ENCODE data around the gene SPAG5.
"Not testable (repeated sequence)": the region's sequence is repeated elsewhere in the genome, so short reads cannot be mapped to it uniquely, and the experiment has no call there.

Gene SPAG5

DNA sequence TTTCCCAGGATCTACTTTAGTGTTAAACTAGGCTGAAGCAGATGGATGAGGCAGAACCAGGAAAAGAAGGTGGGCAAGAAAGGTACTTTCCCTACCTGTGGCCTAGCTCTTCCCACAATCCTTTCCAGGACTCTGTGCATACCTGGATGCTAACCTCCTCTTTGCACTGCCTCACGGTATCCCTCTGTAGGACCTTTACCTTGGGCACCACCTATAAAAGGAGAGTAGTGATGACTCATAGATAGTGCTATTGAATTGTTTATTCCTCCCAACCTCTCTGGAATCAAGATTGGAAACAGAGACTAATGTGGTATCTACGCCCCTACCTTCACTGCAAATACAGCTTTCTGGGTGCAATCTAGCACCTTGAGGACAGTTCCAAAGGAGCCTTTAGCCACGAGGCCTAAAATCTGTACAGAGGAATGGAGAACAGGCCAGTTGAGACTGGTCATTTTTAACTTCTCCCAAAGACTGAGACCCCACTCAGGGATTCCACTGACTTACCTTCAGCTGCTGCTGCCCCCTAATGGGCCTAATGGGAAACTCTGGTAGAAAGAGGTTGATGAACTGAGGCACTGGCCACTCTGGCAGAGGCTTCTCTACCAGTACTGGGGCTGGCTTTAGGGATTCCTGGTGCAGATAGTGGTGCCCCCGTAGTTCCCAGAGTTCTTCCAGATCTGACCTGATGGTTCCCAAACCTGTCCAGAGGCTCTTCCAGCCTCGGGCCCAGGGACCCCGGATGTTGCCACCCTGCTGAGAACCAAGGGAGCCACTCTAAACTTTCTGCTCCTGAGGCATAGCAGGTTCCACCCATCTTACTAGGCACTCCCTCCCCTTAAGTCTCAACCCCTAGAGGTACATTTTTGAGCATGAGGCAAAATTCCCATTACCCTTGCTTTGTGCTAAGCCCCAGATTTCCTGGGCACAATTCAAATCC is 14.4 kb upstream of the SPAG5 start:
- no peak for DNase-seq (ENCODE audit: low spot score)
- FAIRE-seq: no peak

DNA sequence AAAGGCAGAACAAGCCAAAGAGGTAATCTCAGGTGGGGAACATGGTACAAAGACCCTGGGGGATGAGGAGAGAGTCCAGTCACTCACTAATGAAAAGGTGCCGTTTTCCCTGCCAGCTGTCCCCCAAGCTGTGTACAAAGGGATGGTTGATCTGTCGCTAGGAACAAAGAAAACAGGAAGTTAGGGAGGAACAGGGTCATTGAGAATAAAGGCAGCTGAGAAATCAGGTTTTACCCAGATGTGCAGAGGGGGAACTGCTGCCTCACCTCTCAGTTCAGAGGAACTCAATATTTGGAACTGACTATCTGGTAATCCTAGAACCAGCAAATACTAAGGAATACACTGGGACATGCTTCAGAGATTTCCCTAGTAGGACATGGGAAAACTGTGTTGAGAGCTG is 13.7 kb upstream of the SPAG5 start:
- FAIRE-seq (no peak), DNase-seq (ENCODE audit: low spot score) (no peak)

- DNase-seq (ENCODE audit: low spot score) (no peak), FAIRE-seq (no peak)
These were observed 11.6 kb upstream of the SPAG5 start for GRCh38 chr17:28610376-28610775.

DNA sequence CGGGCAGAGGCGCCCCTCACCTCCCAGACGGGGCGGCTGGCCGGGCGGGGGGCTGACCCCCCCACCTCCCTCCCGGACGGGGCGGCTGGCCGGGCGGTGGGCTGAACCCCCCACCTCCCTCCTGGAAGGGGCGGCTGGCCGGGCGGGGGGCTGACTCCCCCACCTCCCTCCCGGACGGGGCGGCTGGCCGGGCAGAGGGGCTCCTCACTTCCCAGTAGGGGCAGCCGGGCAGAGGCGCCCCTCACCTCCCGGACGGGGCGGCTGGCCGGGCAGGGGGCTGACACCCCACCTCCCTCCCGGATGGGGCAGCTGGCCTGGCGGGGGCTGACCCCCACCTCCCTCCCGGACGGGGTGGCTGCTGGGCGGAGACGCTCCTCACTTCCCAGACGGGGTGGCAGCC is 5.2 kb upstream of the SPAG5 start:
- FAIRE-seq; DNase-seq (ENCODE audit: low spot score): not testable (repeated sequence)

DNA sequence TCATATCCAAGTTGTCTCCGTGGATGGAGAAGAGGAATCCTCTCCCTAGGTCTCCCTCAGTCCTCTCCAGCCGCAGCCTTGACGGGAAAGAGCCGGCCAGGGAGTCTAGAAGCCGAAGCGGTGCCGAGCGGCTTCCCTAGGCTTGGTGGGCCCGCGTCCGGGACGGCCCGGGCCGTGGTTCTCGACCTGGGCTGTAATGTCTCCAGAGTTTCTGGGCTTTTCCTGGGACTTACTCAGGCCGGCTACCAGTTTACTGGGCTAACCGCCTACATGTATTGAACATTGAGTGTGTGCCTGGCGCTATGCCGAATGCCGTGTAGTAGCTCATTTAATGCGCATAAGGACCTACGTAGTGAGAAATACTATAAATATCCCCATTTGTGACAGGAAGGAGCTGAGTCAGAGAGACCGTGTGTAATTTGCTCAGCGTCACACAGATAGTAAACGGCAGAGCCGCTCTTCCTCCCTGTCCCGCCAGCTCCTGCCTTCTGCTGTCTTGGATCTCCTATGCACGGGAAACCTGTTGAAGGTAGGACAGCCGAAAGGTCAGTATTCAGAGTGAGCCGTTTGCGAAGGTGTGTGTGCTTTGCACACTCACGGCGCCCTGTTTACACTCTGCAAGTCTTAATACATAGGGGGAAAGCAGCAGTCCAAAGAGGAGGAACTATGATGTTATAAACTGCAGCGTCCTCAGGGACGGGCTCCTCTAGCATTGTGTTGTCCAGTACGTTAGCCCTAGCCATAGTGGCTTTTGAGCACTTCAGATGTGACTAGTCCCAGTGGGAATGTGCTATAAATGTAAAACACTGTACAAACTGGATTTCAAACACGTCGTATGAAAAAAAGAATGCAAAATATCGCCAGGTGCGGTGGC is 723 bp upstream of the SPAG5 start:
- DNase-seq (ENCODE audit: low spot score) (peak; percentile 90), FAIRE-seq (no peak)

GRCh38 chr17:28598389-28598788 is 436 bp downstream of the SPAG5 start:
- no peak for DNase-seq (ENCODE audit: low spot score)
- no peak for FAIRE-seq

DNA sequence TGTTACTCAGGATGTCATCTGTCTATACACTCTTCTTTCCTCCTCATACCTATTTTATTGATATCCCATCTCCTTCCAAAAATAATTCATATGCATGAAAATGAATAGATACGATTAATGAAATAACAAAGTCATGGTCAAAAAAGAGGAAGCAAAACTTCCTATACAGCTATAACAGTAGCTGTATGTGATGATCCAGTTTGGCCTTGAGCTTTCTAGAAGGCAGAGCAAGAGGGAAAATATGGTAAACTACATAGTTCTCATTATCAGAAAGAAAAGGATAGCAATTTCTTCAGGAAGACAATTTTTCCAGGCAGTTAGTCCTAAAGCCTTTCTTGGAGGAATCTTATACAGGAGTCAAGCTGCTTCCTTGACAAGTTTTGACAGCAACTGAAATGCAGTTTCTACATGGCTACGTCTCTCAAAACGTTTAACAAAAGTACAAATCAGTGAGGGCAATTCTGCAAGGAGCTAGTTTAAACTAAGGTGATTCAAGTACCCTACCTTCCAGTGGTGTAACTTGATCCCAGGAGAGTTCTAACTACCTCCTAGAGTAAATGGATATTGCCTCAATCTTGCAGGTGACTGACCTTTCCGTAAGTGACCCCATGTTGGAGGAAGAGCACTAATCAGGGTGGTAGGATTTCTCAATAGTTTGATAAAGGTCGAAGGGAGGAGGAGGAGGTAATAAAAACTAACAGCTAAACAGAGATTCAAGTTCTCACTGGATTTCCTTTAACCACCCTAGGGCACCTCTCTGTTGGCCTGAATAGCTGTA is 1.0 kb downstream of the SPAG5 start:
- FAIRE-seq: no peak
- DNase-seq (ENCODE audit: low spot score): no peak

GRCh38 chr17:28592260-28592659 is 6.6 kb downstream of the SPAG5 start:
- DNase-seq (ENCODE audit: low spot score) (no peak), FAIRE-seq (no peak)

GRCh38 chr17:28585851-28586250 is 13.0 kb downstream of the SPAG5 start:
- DNase-seq (ENCODE audit: low spot score) (no peak), FAIRE-seq (no peak)

- DNase-seq (ENCODE audit: low spot score) (no peak), FAIRE-seq (no peak)
These were observed 14.4 kb downstream of the SPAG5 start for GRCh38 chr17:28584434-28584833.

DNA sequence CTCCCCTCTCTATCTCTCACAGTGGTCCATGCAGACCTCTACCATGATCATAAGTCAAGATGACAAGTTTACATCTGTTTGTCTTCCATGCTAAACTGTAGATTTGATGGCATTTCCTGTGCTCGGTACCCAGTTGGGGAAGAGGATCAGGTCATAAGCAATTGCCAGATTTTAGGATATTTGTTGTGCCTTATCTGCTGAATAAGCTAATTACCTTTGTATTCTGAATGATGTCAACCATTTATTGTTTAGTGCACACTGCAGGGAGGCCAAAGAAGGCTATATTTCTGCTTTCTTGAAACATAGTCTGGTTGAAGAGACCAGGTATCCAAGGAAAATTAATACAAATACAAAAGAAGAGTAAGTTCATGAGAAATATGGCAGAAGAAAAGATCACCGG is 16.3 kb downstream of the SPAG5 start:
- DNase-seq (ENCODE audit: low spot score): no peak
- no peak for FAIRE-seq

GRCh38 chr17:28580959-28581358 is 17.9 kb downstream of the SPAG5 start:
- FAIRE-seq (no peak), DNase-seq (ENCODE audit: low spot score) (no peak)

DNA sequence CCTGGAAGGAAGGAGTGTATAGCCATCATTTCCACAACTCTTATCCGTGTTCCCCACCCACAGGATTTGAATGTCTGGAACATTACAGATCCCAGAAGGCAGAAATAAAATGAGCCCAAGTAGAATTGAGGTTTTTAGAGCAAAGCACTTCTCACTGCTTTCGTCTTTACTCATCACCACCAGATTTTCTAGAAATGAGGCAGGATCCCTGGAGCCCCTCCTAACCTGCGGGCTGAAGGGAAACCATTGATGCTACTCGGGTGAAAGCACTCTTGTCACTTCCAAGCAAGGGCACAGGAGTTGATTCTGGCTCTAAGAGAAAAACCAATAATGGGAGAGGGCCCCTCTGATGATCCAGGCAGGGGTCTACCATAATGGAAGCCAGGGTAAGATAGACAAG is 19.3 kb downstream of the SPAG5 start:
- no peak for DNase-seq (ENCODE audit: low spot score)
- no peak for FAIRE-seq

DNA sequence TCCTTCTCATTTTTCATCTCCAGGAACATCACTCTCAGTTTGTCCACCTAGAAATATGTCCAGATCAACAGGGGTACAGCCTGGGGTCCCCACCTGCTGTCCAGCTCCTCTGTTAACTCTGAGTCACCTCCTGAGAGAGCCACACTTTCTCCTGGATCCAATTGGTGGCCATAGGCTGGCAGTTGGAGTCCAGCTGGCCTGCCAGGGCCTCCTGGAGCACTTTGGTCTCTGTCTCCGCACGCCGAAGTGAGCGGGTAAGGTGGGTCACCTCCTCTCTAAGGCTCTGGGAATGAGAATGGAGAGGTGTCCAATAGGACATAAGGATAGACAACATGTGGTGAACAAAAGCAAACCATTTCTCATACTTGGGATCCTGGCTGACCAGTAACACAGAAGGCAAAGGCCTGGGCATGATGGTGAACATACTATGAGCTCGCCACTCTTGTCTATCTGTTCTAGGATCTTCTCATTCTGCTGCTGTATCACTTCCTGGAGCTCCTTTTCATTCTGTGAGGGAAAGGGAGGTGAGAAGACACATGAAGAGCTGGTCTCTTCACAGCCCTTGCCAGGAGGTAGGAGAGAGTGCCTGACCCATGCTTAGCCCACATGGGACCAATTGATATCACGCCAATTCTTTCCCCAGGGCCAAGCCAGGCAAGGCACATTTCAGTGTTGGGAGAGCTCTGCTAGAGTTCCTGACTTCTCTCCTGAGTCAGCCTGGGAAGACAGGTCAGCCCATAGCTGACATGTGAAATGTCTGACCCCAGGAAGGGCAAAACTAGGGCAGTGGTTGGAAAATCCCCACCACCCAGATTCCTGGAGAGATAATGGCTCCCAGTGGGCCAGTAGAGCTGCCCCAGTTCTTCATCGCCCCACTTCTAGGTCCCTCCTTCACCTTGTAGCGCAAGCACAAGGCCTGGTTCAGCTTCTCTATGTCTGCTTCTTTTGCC is 20.3 kb downstream of the SPAG5 start:
- DNase-seq (ENCODE audit: low spot score) (no peak), FAIRE-seq (no peak)

GRCh38 chr17:28577466-28577824 is 21.4 kb downstream of the SPAG5 start:
- FAIRE-seq (no peak), DNase-seq (ENCODE audit: low spot score) (no peak)

GRCh38 chr17:28576758-28577465 is 21.9 kb downstream of the SPAG5 start, which contains the start of gene ALDOC:
TSS of gene ALDOC (minus strand) at chr17:28576895. CDS start at chr17:28575532, 1,363 bp downstream.
- DNase-seq (ENCODE audit: low spot score) (peak; percentile 48), FAIRE-seq (no peak)

- not testable (repeated sequence) for FAIRE-seq; DNase-seq (ENCODE audit: low spot score)
These were observed 22.8 kb downstream of the SPAG5 start for GRCh38 chr17:28576016-28576415.

- no peak for FAIRE-seq
These were observed 23.6 kb downstream of the SPAG5 start for GRCh38 chr17:28575126-28575795.

DNA sequence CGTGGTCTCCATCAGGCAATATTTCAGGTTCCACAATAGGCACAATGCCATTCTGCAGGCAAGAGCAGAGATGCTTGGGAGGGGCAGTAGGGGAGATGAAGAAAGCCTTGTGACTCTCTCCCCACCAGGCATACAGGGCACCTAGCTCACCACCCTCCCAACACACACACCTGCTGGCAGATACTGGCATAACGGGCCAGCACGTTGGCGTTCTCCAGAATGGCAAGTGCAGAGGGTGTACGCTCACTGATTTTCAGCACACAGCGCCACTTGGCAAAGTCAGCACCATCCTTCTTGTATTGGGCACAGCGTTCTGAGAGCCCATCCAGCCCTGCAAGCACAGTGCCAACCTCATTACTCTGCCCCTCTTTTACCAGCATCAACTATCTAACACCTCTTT is 24.3 kb downstream of the SPAG5 start:
- no peak for FAIRE-seq

More at GRCh38 chr17:28575126-28575795, 23.6 kb downstream of the SPAG5 start:
- no peak for DNase-seq (ENCODE audit: low spot score)

More for the DNA sequence above, 24.3 kb downstream of the SPAG5 start:
- no peak for DNase-seq (ENCODE audit: low spot score)

All from RCC 7860 (cell line).